ES-I3 (cell line): ENCODE measurements around the gene HSF2.

Source experiments
- H3K36me3 ChIP-seq: 2 replicates; pipeline ENCODE4 v1.6.1; 2013; ENCODE audit warnings: mild to moderate bottlenecking, low read length, control low read depth, moderate library complexity; ENCODE audit not compliant: insufficient read depth
- H3K4me1 ChIP-seq: 2 replicates; pipeline ENCODE4 v1.6.1; 2013; ENCODE audit warnings: mild to moderate bottlenecking, control low read depth, low read length; ENCODE audit not compliant: insufficient read depth
- H3K9ac ChIP-seq: 2 replicates; pipeline ENCODE4 v1.6.1; 2013; ENCODE audit warnings: low read depth, mild to moderate bottlenecking, low read length, moderate library complexity
- H3K9me3 ChIP-seq: 2 replicates; pipeline ENCODE4 v1.6.1; 2013; ENCODE audit warnings: mild to moderate bottlenecking, low read length, moderate library complexity; ENCODE audit not compliant: control insufficient read depth, insufficient read depth

HSF2 gene

DNA sequence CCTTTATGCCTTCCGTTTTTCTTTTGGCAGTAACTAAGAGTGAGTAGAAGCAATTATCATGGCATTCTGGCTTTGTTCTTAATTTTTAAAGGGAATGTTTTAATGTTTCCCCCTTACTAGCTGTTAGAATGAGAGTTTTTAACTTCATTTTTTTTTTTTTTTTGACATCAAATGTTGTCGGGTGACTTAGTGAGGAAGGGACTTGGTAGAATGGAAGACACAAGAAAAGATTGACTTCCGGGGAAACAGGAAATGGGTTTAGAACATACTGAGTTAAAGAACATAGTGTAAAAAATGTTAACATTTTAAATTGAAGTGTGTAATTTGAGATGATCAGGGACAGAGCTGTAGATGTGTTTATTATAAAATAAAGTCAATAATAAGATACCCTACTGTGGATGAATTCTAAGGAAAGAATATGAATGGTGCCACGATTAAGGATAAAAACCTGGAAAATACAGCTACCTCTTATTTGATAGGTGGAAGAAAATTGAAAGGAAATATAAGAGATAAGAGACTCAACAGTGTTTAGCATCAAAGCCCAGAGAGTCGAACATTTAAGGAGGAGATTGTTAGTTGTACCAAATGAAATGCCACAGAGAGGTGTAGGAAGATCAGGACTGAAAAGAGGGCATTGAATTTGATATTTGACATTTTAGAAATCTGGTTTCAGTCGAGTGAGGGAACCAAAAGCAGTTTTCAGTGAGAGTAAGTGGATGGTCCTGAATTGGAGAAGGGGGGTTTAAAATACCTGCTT is 9.4 kb downstream of the HSF2 start:
- peaks cover 7% of the 10 kb centered on the region; the same call in 1 of the 2 replicates for H3K4me1 ChIP-seq
- H3K36me3 ChIP-seq, result no peaks in the 10 kb centered on the region
- H3K9ac ChIP-seq, result no peak overlapping the region
- no peaks in the 10 kb centered on the region for H3K9me3 ChIP-seq

GRCh38 chr6:122412001-122412400 is 12.5 kb downstream of the HSF2 start:
- no peaks in the 10 kb centered on the region for H3K4me1 ChIP-seq
- H3K9me3 ChIP-seq, result no peaks in the 10 kb centered on the region
- no peak overlapping the region for H3K9ac ChIP-seq
- H3K36me3 ChIP-seq, result no peaks in the 10 kb centered on the region

- no peak overlapping the region for H3K9ac ChIP-seq
- H3K9me3 ChIP-seq, result no peaks in the 10 kb centered on the region
- no peaks in the 10 kb centered on the region; the same call in none of the 2 replicates for H3K36me3 ChIP-seq
- no peaks in the 10 kb centered on the region for H3K4me1 ChIP-seq
These were observed 17.4 kb downstream of the HSF2 start for GRCh38 chr6:122416825-122417224.

GRCh38 chr6:122422003-122422402 is 22.6 kb downstream of the HSF2 start:
- no peaks in the 10 kb centered on the region for H3K9me3 ChIP-seq
- H3K36me3 ChIP-seq, result no peaks in the 10 kb centered on the region; the same call in none of the 2 replicates

DNA sequence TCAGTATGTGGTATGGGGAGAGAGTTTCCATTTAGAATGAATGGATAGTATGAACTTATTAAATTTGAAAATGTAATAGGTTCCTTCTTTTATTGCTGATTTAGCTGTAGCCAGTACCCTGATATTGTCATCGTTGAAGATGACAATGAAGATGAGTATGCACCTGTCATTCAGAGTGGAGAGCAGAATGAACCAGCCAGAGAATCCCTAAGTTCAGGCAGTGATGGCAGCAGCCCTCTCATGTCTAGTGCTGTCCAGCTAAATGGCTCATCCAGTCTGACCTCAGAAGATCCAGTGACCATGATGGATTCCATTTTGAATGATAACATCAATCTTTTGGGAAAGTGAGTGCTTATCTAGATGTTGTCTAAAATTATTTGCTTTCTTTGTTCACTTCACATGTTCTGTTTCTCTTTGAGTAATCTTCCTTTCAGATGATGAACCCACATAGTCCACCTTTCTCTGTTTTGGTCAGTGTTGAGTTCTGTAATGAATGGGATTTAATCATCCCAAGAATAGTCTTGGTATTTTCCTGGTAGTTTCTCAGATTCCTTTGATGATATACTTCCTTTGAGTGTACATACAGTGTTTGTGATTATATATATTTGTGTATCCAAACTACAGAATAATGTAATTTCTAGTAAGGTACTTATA is 23.3 kb downstream of the HSF2 start:
- H3K36me3 ChIP-seq, result no peaks in the 10 kb centered on the region; the same call in none of the 2 replicates

More at GRCh38 chr6:122422003-122422402, 22.6 kb downstream of the HSF2 start:
- Histone ChIP-seq H3K4me1 (no peaks in the 10 kb centered on the region), H3K9ac (no peak overlapping the region)

DNA sequence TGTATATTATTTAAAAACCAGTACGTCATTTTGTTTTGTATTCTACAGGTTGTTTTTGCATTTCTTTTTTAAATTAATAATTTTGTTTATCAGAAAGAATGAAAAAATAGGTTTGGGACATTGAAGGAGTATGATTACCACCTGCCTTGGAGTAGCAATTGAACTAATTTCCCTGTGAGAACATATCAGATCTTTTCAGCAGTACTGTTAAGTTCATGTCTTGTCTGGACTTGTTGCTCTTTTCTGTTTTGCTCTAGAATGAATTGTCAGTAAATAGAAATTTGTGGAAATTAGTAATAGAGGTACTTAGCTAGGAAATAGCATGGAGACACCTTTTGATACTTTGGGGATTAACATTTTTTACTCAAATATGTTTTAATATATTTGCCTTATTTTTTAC is 24.3 kb downstream of the HSF2 start:
- Histone ChIP-seq H3K36me3 (no peaks in the 10 kb centered on the region; the same call in none of the 2 replicates), H3K9ac (no peak overlapping the region), H3K4me1 (no peaks in the 10 kb centered on the region), H3K9me3 (no peaks in the 10 kb centered on the region)

More for the DNA sequence above, 23.3 kb downstream of the HSF2 start:
- Histone ChIP-seq H3K4me1 (no peaks in the 10 kb centered on the region), H3K9me3 (no peaks in the 10 kb centered on the region), H3K9ac (no peak overlapping the region)

DNA sequence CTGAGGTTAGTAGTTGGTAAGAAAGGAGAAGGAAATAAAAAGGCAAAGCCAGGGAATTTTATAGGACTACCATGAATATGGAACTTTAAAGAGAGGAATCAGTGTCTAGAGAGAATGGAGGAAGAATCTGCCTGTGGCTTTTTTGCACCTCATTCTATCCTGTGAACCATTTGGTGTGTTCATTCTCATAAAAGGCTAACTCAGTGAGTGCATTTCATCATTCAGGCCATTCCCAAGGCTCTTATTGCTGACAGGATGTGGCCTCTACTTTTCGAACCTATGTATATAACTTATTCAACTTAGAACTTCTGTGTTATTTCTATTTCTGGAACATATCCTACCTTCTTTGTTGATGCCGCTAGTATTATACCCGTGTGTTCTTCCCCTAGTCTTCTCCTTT is 27.1 kb downstream of the HSF2 start:
- Histone ChIP-seq H3K4me1 (no peaks in the 10 kb centered on the region), H3K9ac (no peak overlapping the region), H3K9me3 (no peaks in the 10 kb centered on the region), H3K36me3 (no peaks in the 10 kb centered on the region)

GRCh38 chr6:122428781-122429180 is 29.3 kb downstream of the HSF2 start:
- H3K9me3 ChIP-seq, result no peaks in the 10 kb centered on the region
- H3K9ac ChIP-seq, result no peak overlapping the region
- H3K36me3 ChIP-seq, result no peaks in the 10 kb centered on the region
- no peaks in the 10 kb centered on the region for H3K4me1 ChIP-seq

GRCh38 chr6:122429323-122429722 is 29.9 kb downstream of the HSF2 start:
- Histone ChIP-seq H3K9me3 (no peaks in the 10 kb centered on the region), H3K4me1 (no peaks in the 10 kb centered on the region), H3K9ac (no peak overlapping the region), H3K36me3 (no peaks in the 10 kb centered on the region)

GRCh38 chr6:122431780-122432179 is 32.3 kb downstream of the HSF2 start:
- Histone ChIP-seq H3K36me3 (peaks cover 2% of the 10 kb centered on the region; the same call in 1 of the 2 replicates), H3K9me3 (no peaks in the 10 kb centered on the region), H3K9ac (no peak overlapping the region), H3K4me1 (no peaks in the 10 kb centered on the region)

DNA sequence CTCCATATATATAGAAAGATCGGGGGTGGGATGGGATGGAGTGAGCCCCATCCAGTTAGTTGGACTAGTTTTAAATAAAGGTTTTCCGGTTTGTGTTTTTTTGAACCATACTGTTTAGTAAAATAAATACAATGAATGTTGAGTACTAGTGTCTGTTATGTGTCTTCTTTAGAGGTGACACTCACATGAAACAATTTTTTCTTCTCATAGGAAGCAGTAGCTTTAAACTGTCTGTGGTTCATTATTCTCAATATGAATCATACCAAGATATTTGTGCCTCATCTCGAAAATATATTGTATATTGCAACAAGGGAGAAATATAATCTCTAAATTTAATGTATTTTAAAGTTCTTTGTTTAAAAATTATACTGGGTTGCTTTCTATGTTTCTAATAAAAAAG is 33.4 kb downstream of the HSF2 start:
- H3K36me3 ChIP-seq, result peaks cover 2% of the 10 kb centered on the region; the same call in 1 of the 2 replicates
- no peaks in the 10 kb centered on the region for H3K4me1 ChIP-seq
- no peak overlapping the region for H3K9ac ChIP-seq
- H3K9me3 ChIP-seq, result 0 out of 2 replicates have a peak, but pooled peaks cover 2% of the 10 kb centered on the region

DNA sequence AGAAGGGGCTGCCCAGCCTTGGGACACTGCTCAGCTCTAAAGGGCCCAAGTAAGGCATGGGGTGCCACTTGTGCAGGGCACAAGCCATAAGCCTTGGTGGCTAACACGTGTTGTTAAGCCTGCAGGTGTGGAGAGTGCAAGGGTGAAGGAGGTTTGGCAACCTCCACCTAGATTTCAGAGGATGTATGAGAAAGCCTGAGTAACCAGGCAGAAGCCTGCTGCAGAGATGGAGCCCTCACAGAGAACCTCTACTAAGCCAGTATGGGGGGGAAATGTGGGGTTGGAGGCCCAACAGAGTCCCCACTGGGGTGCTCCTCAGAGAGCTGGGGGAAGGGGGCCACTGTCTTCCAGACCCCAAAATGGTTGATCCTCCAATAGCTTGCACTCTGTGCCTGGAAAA is 39.5 kb downstream of the HSF2 start:
- Histone ChIP-seq H3K9me3 (peaks cover 22% of the 10 kb centered on the region), H3K9ac (no peak overlapping the region), H3K36me3 (peaks cover 20% of the 10 kb centered on the region), H3K4me1 (no peaks in the 10 kb centered on the region)

- Histone ChIP-seq H3K9me3 (peaks cover 7% of the 10 kb centered on the region), H3K36me3 (peaks cover 17% of the 10 kb centered on the region), H3K9ac (no peak overlapping the region), H3K4me1 (no peaks in the 10 kb centered on the region)
These were observed 45.8 kb downstream of the HSF2 start for GRCh38 chr6:122445274-122445673.

DNA sequence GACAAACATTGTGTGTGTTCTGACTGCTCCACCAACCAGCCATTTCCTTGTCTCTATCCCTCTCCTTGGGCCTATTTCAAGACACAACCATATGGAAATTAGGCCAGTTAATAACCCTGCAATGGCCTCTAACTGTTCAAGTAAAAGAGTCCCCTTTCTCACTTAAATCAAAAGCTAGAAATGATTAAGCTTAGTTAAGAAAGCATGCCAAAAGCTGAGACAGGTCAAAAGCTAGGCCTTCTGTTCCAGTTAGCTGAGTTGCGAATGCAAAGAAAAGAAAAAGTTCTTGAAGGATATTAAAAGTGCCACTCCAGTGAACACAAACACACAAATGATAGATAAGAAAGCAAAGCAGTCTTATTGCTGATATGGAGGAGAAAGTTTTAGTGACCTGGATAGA is 49.6 kb downstream of the HSF2 start:
- peaks cover 6% of the 10 kb centered on the region; the same call in 1 of the 2 replicates for H3K4me1 ChIP-seq
- H3K36me3 ChIP-seq, result peaks cover 13% of the 10 kb centered on the region; the same call in 1 of the 2 replicates
- H3K9ac ChIP-seq, result no peak overlapping the region
- H3K9me3 ChIP-seq, result no peaks in the 10 kb centered on the region

DNA sequence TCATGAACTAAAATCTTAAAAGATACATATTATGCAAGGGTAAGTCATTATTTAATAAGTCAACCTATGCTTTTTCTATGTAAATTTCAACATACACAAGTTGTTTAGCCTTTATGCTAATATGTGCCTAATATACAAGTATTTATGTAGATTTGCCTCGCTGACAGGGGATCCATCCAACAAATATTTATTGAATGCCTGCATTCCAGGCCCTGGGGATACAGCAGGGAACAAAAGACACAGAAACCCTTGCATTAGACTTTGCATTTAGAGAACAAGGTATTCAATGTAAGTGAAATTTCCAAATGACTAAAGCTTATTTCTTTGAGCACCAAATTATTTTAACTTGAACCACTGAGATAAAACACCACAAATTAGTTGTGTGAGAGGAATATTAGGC is 53.1 kb downstream of the HSF2 start:
- peaks cover 10% of the 10 kb centered on the region; the same call in 1 of the 2 replicates for H3K36me3 ChIP-seq
- H3K9ac ChIP-seq, result no peak overlapping the region
- no peaks in the 10 kb centered on the region for H3K9me3 ChIP-seq
- H3K4me1 ChIP-seq, result peaks cover 6% of the 10 kb centered on the region; the same call in 1 of the 2 replicates
